ENCODE measurements around the gene RASA3.

- TF ChIP-seq CTCF (IDR thresholded peaks at IDR 0.05) (no peak), POLR2AphosphoS5 (IDR thresholded peaks at IDR 0.05) (no peak), POLR2A (IDR thresholded peaks at IDR 0.05) (no peak)
Measured at GRCh38 chr13:114118086-114118485, 14.3 kb downstream of the RASA3 start.

Data from transverse colon (tissue), 4 donors.